Measurements from ENCODE around the gene CGB7.

DNA sequence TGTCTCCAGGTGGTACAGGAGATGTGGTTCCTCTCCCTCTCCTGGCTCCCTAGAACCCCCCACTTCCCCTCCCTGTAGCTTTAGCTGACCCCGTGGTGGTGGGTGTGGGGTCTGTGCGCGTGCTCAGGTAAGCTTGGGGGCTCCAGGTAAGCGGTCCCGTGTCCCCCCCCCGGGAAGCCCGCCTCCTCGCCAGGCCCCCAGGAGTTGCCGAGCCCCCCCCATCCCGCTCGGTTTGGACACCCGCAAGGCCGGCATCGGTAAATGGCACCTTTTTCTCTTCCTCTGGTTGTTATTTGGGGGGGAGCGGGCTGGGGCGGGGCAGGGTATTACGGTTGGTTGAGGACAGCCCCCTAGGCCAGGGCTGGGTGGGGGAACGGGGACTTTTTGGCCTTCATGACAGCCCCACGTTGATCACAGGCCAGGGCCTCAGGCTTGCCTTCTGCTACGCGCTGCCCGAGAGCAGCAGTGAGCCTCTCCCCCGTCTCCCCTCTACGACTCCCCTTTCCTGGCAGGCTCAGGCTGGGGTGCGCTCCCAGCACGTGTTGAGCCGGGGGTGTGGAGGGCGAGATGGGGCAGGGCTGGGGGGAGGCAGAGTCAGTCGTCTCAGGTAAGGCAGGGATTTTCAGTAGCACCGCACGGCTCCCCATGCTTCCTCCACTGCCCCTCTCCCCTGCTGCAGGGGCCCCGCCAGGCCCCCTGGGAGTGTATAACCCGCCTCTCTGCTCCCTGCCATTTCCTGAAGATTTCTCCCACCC lies 46.0 kb upstream of the CGB7 start:
- TF ChIP-seq EZH2 (IDR thresholded peaks at IDR 0.05), result no peak
- TF ChIP-seq POLR2AphosphoS5 (IDR thresholded peaks at IDR 0.05; ENCODE audit: borderline replicate concordance, low read depth, low read length), result no peak; the same call in 1 of the 2 replicates
- TF ChIP-seq FOXP2 (optimal IDR thresholded peaks at IDR 0.05; ENCODE audit: control extremely low read depth, extremely low read length, insufficient read depth), result no peak

Measured in SK-N-MC (cell line).